K562 (cell line): ENCODE results near the gene AMIGO3. TPM values are rescaled to one million over a fixed set of nuclear protein-coding genes. Genes with fewer than 3 reads are reported as not detected.
A peak's percentile ranks its signal among the peaks of the same experiment; 100 is the strongest.

Experiments used
- ATAC-seq: fragments of 200-7000 bp; cut with Tn5 transposase; 3 replicates; pipeline ENCODE4 v1.9.1; 2020; ENCODE audit warnings: moderate library complexity
- BruUV-seq: library from RNA; stranded (reverse); fragments of 400-500 nt; replicated peaks from 2 replicates; lab custom pipeline; 2021; lab: Mats Ljungman, UMichigan
- CTCF ChIA-PET: fragments of 300-600 bp; formaldehyde crosslinking; extraction: SDS; loops from one replicate; lab custom pipeline; 2021; ENCODE audit warnings: low intra/inter-chr PET ratio; lab: Yijun Ruan, JAX
- POLR2A ChIA-PET: fragments of 300-600, 350-650 bp; sonication (Branson Sonifier 250); formaldehyde crosslinking; extraction: SDS; loops from one replicate; lab custom pipeline; 2021; ENCODE audit warnings: antibody characterized with exemption, inconsistent platforms; lab: Yijun Ruan, JAX
- DNase-seq, 4 experiments: peaks; one replicate each; pipeline versions ENCODE4 v3.0.0 to v3.0.0-alpha.2; 2011 to 2018; ENCODE audit warnings: low spot score in 3 of 4, mixed read lengths in 3 of 4; ENCODE audit errors: extremely low read depth in 1 of 4
- FAIRE-seq: peaks from 2 replicates; lab custom pipeline; 2011; peaks lifted over from hg19 to GRCh38; lab: Jason Lieb, UNC
- H2AFZ ChIP-seq: 2 replicates; pipeline ENCODE4 v1.6.0; 2011; ENCODE audit warnings: low read depth, low read length, control low read depth, inconsistent platforms
- H3K27ac ChIP-seq: fragments of 200-600 bp; 3 replicates; pipeline ENCODE4 v1.8.0; 2011; ENCODE audit warnings: low read depth, mild to moderate bottlenecking, control low read depth, inconsistent platforms, low read length, moderate library complexity, mixed read lengths; ENCODE audit errors: extremely low read depth
- H3K27me3 ChIP-seq, 2 experiments: fragments of 300-600 bp in 1 of 2; 2 replicates in 1 of 2; 3 replicates in 1 of 2; pipeline versions ENCODE4 v1.6.0 to v1.8.0; 2011; ENCODE audit warnings: inconsistent platforms in 2 of 2, low read length in 2 of 2, mild to moderate bottlenecking in 1 of 2, mixed read lengths in 1 of 2, moderate library complexity in 1 of 2; ENCODE audit not compliant: control insufficient read depth in 2 of 2, insufficient read depth in 2 of 2
- H3K36me3 ChIP-seq: fragments of 300-600 bp; 3 replicates; pipeline ENCODE4 v1.8.0; 2011; ENCODE audit warnings: mild to moderate bottlenecking, low read length, inconsistent platforms; ENCODE audit not compliant: control insufficient read depth, insufficient read depth
- H3K4me1 ChIP-seq, 2 experiments: fragments of 200-600 bp in 1 of 2; replicated peaks in 1 of 2; 2 replicates in 1 of 2; 3 replicates in 1 of 2; pipeline versions ENCODE4 v1.5.1 to v1.8.0; 2011; ENCODE audit warnings: inconsistent platforms in 2 of 2, low read length in 2 of 2, mild to moderate bottlenecking in 1 of 2, mixed read lengths in 1 of 2, moderate library complexity in 1 of 2; ENCODE audit not compliant: control insufficient read depth in 2 of 2, insufficient read depth in 2 of 2
- H3K4me2 ChIP-seq: 2 replicates; pipeline ENCODE4 v1.6.1; 2011; ENCODE audit warnings: low read length, control low read depth, inconsistent platforms, mixed read lengths; ENCODE audit not compliant: insufficient read depth
- H3K4me3 ChIP-seq: fragments of 200-600 bp; sonication (generic), shearing (Covaris generic); 2 replicates; pipeline ENCODE4 v1.5.1; 2016; ENCODE audit warnings: control low read depth, inconsistent platforms
- H3K79me2 ChIP-seq: fragments of 200-600 bp; 3 replicates; pipeline ENCODE4 v1.8.0; 2011; ENCODE audit warnings: low read length, inconsistent platforms; ENCODE audit not compliant: control insufficient read depth, insufficient read depth
- H3K9ac ChIP-seq, 2 experiments: 2 replicates each; pipeline versions ENCODE4 v1.6.0 to v1.6.1; 2011; ENCODE audit warnings: low read depth in 2 of 2, low read length in 2 of 2, control low read depth in 1 of 2, inconsistent platforms in 1 of 2, mild to moderate bottlenecking in 1 of 2, mixed read lengths in 1 of 2; ENCODE audit not compliant: insufficient read depth in 1 of 2
- H3K9me1 ChIP-seq: one replicate; pipeline ENCODE4 v1.6.0; 2011; ENCODE audit warnings: inconsistent platforms, mild to moderate bottlenecking, low read length, moderate library complexity; ENCODE audit not compliant: control insufficient read depth, insufficient read depth
- H3K9me3 ChIP-seq: replicated peaks from 2 replicates; pipeline ENCODE4 v1.5.1; 2011; ENCODE audit warnings: low read depth, low read length, inconsistent platforms; ENCODE audit not compliant: control insufficient read depth, insufficient read depth
- H4K20me1 ChIP-seq: replicated peaks from 2 replicates; pipeline ENCODE4 v1.6.1; 2011; ENCODE audit warnings: low read length, inconsistent platforms, mixed read lengths; ENCODE audit not compliant: control insufficient read depth, insufficient read depth
- CHCHD3 ChIP-seq: fragments of 250-450 bp; sonication (Bioruptor Pico); IDR thresholded peaks from 2 replicates; pipeline ENCODE4 v2.1.2; 2022; ENCODE audit warnings: mild to moderate bottlenecking
- GTF2A2 ChIP-seq: IDR thresholded peaks from 2 replicates; pipeline ENCODE4 v1.6.1; 2016; ENCODE audit warnings: mild to moderate bottlenecking, missing genetic modification characterization, missing compliant biosample characterization
- POLR2A ChIP-seq: fragments of 450-650 bp; conservative IDR thresholded peaks from 2 replicates; pipeline ENCODE4 v1.6.1; 2016
- ZC3H4 ChIP-seq: sonication (generic); formaldehyde crosslinking; IDR thresholded peaks from 2 replicates; pipeline ENCODE4 v1.9.0; 2021; ENCODE audit warnings: missing genetic modification reagents, borderline replicate concordance
- WGBS: fragments of 100-300 bp; shearing (Covaris generic); methylation state at CpG from one replicate; pipeline ENCODE4 v1.1.6; 2016; ENCODE audit warnings: low coverage, mixed read lengths; ENCODE audit not compliant: insufficient coverage; ENCODE audit errors: missing lambda C conversion rate; 5-methylcytosine and 5-hydroxymethylcytosine counted together
- in situ Hi-C: fragments of 300-500 bp; cut with MboI; formaldehyde crosslinking; loops from 4 replicates; pipeline ENCODE4 v1.15.0; 2018; ENCODE audit warnings: inconsistent platforms, mixed read lengths
- intact Hi-C: fragments of 100-400 bp; cut with micrococcal nuclease; formaldehyde crosslinking; loops from 2 replicates; pipeline ENCODE4 v1.14.2; 2022
- polyA plus RNA-seq, 8 experiments: library from polyadenylated mRNA; depleted of rRNA in 4 of 8; stranded (reverse) in 5 of 8; unstranded in 3 of 8; fragments of >200 nt; fragmentation: Nextera tagmentation in 2 of 8; fragmentation: Illumina TruSeq in 1 of 8; extraction: Ambion mirVana in 2 of 8; extraction: Trizol in 1 of 8; gene quantifications; 2 replicates each; pipeline versions ENCODE4 v1.2.1 to v1.2.3, GENCODE V29; 2011 to 2014; ENCODE audit warnings: inconsistent platforms in 1 of 8, missing spikeins in 1 of 8
- total RNA-seq, 7 experiments: library from RNA; depleted of rRNA in 6 of 7; stranded (reverse); fragments of >200 nt in 6 of 7; fragmentation: Illumina TruSeq in 2 of 7; extraction: Trizol in 2 of 7; gene quantifications; 2 replicates each; pipeline versions ENCODE4 v1.2.1 to v1.2.3, GENCODE V29; 2011 to 2021; ENCODE audit warnings: low replicate concordance in 1 of 7
- TF ChIP-seq, protein P1 (sequence below): sonication (generic); formaldehyde crosslinking; IDR thresholded peaks from 2 replicates; pipeline ENCODE4 v1.8.1; 2023; ENCODE audit warnings: mild to moderate bottlenecking, missing genetic modification reagents, moderate library complexity
- TF ChIP-seq, protein P2 (sequence below), 2 experiments: fragments of 450-650 bp; IDR thresholded peaks; 2 replicates each; pipeline ENCODE4 v1.6.1; 2018; ENCODE audit warnings: mild to moderate bottlenecking in 2 of 2, low read depth in 1 of 2; ENCODE audit not compliant: partially characterized antibody in 2 of 2
- TF ChIP-seq, protein P3 (sequence below): fragments of 450-650 bp; conservative IDR thresholded peaks from 2 replicates; pipeline ENCODE4 v1.6.1; 2016; ENCODE audit warnings: missing genetic modification characterization, low read depth, mild to moderate bottlenecking, control low read depth, missing compliant biosample characterization
- TF ChIP-seq, protein P4 (sequence below): sonication (generic); formaldehyde crosslinking; IDR thresholded peaks from 2 replicates; pipeline ENCODE4 v1.8.1; 2023; ENCODE audit warnings: mild to moderate bottlenecking, missing genetic modification reagents

AMIGO3 gene
- total and polyA plus RNA-seq, 9 of the 15 experiments (the other 6 are each of a cell fraction or from before 2014, with no cell fraction given): 0.13 to 2.8 (median 0.44) TPM; not detected in 4

DNA sequence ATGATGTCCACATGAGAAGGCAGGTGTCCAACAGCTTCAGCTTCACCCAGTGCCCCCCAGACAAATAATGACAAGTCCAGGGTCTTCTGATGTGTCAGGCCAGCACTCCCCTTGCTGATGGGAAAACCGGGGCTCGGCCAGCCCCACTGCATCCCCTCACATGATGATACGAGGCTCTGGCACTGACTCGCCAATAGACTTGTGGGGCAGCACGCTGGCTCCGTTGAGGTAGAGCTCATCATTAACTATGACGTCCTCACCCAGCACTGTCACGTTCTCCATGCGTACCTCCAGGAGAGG, 2.1 kb upstream of the AMIGO3 start:
- no peaks in the 10 kb centered on the region for H3K9me1 ChIP-seq
- POLR2A ChIA-PET: interaction anchor here (0.7 kb wide), 1 partner anchor 14 kb away, joined by 3 read pairs; no protein-coding TSS in a partner anchor
- H3K4me2 ChIP-seq: no peak overlapping the region
- H3K9ac ChIP-seq: no peak overlapping the region; a peak in 1 of 4 replicates
- FAIRE-seq: no peak
- H3K4me3 ChIP-seq: no peak overlapping the region
- peaks cover 2 to 41% of the 10 kb centered on the region in 2 experiments; a peak in 4 of 5 replicates for H3K4me1 ChIP-seq
- in situ Hi-C loops: no loop called here
- H3K9me3 ChIP-seq: no peaks in the 10 kb centered on the region
- no peaks in the 10 kb centered on the region for H3K27me3 ChIP-seq
- H2AFZ ChIP-seq: no peak overlapping the region
- H4K20me1 ChIP-seq: 0 out of 2 replicates have a peak, but pooled peaks cover 3% of the 10 kb centered on the region
- WGBS: no CpG with 5 or more reads among the region's 9 CpGs
- ATAC-seq: no peak
- no peak for DNase-seq
- intact Hi-C loops: loop anchor here (5.0 kb wide), 1 partner anchor 116 kb away; no protein-coding TSS in a partner anchor
- H3K27ac ChIP-seq: no peak overlapping the region
- no TSS peak for BruUV-seq
- CTCF ChIA-PET: no interaction called here
- H3K79me2 ChIP-seq: peaks cover 12% of the 10 kb centered on the region
- H3K36me3 ChIP-seq: peaks cover 64% of the 10 kb centered on the region; the same call in 2 of the 3 replicates
- TF ChIP-seq POLR2A: 0 out of 2 replicates have a peak, but pooled peaks have one; percentile 5
- TF ChIP-seq, protein P1, sequence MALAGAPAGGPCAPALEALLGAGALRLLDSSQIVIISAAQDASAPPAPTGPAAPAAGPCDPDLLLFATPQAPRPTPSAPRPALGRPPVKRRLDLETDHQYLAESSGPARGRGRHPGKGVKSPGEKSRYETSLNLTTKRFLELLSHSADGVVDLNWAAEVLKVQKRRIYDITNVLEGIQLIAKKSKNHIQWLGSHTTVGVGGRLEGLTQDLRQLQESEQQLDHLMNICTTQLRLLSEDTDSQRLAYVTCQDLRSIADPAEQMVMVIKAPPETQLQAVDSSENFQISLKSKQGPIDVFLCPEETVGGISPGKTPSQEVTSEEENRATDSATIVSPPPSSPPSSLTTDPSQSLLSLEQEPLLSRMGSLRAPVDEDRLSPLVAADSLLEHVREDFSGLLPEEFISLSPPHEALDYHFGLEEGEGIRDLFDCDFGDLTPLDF (CRISPR knock-in tag): no peak
- TF ChIP-seq, protein P2, sequence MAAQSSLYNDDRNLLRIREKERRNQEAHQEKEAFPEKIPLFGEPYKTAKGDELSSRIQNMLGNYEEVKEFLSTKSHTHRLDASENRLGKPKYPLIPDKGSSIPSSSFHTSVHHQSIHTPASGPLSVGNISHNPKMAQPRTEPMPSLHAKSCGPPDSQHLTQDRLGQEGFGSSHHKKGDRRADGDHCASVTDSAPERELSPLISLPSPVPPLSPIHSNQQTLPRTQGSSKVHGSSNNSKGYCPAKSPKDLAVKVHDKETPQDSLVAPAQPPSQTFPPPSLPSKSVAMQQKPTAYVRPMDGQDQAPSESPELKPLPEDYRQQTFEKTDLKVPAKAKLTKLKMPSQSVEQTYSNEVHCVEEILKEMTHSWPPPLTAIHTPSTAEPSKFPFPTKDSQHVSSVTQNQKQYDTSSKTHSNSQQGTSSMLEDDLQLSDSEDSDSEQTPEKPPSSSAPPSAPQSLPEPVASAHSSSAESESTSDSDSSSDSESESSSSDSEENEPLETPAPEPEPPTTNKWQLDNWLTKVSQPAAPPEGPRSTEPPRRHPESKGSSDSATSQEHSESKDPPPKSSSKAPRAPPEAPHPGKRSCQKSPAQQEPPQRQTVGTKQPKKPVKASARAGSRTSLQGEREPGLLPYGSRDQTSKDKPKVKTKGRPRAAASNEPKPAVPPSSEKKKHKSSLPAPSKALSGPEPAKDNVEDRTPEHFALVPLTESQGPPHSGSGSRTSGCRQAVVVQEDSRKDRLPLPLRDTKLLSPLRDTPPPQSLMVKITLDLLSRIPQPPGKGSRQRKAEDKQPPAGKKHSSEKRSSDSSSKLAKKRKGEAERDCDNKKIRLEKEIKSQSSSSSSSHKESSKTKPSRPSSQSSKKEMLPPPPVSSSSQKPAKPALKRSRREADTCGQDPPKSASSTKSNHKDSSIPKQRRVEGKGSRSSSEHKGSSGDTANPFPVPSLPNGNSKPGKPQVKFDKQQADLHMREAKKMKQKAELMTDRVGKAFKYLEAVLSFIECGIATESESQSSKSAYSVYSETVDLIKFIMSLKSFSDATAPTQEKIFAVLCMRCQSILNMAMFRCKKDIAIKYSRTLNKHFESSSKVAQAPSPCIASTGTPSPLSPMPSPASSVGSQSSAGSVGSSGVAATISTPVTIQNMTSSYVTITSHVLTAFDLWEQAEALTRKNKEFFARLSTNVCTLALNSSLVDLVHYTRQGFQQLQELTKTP (IDR thresholded peaks at IDR 0.05; ENCODE audit: low read depth in 1 of 2, partially characterized antibody in 2 of 2): no peak
- TF ChIP-seq, protein P3, sequence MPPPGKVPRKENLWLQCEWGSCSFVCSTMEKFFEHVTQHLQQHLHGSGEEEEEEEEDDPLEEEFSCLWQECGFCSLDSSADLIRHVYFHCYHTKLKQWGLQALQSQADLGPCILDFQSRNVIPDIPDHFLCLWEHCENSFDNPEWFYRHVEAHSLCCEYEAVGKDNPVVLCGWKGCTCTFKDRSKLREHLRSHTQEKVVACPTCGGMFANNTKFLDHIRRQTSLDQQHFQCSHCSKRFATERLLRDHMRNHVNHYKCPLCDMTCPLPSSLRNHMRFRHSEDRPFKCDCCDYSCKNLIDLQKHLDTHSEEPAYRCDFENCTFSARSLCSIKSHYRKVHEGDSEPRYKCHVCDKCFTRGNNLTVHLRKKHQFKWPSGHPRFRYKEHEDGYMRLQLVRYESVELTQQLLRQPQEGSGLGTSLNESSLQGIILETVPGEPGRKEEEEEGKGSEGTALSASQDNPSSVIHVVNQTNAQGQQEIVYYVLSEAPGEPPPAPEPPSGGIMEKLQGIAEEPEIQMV (tag): no peak
- TF ChIP-seq, protein P4, sequence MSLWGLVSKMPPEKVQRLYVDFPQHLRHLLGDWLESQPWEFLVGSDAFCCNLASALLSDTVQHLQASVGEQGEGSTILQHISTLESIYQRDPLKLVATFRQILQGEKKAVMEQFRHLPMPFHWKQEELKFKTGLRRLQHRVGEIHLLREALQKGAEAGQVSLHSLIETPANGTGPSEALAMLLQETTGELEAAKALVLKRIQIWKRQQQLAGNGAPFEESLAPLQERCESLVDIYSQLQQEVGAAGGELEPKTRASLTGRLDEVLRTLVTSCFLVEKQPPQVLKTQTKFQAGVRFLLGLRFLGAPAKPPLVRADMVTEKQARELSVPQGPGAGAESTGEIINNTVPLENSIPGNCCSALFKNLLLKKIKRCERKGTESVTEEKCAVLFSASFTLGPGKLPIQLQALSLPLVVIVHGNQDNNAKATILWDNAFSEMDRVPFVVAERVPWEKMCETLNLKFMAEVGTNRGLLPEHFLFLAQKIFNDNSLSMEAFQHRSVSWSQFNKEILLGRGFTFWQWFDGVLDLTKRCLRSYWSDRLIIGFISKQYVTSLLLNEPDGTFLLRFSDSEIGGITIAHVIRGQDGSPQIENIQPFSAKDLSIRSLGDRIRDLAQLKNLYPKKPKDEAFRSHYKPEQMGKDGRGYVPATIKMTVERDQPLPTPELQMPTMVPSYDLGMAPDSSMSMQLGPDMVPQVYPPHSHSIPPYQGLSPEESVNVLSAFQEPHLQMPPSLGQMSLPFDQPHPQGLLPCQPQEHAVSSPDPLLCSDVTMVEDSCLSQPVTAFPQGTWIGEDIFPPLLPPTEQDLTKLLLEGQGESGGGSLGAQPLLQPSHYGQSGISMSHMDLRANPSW (CRISPR knock-in tag): no peak
- no peak for TF ChIP-seq GTF2A2 (tag)
- no peak for TF ChIP-seq ZC3H4 (CRISPR knock-in tag)
- TF ChIP-seq CHCHD3 (CRISPR knock-in tag): no peak
